ENCODE results near the gene NIT1. TPM values are rescaled to one million over a fixed set of nuclear protein-coding genes. Genes with fewer than 3 reads are reported as not detected.
A peak's percentile ranks its signal among the peaks of the same experiment; 100 is the strongest.

The NIT1 gene
- total and polyA plus RNA-seq, 2 of the 13 experiments (the other 11 are each of a cell fraction or from before 2014, with no cell fraction given) = 22.7 to 31.0 TPM

DNA sequence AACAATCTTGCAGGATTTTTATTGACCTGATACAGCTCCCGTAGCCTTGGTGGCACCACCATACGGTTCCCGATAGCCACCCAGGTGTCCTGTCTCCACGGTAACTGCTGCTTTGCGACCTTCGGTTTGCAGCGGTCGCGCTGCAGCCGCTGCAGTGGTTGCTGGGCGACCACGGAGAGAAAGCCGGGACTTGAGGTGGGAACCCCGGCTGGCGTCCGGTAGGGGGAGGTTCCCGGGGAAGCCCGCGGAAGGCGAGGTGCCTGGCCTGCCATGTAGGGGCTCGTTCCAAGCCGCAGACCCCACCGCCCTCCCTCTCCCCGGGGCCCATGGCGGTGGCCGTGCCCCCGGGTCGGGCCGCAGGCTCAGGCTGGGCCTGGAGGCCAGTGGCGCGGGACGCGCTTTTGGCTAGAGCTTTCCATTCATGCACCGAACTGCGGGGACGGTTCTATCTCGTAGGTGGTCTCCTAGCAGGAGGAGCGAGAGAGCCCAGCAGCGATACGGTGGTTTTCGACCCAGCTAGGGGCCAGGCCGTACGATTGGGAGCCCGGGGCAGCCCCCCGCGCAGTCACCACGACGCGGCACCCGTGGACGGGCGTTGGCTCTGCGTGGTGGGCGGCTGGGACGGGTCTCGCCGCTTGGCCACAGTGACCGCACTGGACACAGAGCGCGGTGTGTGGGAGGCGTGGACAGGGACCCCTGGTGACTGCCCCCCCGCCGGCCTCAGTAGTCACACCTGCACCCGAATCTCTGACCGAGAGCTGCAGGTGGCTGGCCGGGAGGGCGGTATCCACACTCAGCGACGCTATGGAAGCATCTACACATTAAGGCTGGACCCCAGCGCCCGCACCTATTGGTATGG, 19.5 kb upstream of the NIT1 start, which contains the start of gene KLHDC9 (continued):
- TF ChIP-seq, protein P1, sequence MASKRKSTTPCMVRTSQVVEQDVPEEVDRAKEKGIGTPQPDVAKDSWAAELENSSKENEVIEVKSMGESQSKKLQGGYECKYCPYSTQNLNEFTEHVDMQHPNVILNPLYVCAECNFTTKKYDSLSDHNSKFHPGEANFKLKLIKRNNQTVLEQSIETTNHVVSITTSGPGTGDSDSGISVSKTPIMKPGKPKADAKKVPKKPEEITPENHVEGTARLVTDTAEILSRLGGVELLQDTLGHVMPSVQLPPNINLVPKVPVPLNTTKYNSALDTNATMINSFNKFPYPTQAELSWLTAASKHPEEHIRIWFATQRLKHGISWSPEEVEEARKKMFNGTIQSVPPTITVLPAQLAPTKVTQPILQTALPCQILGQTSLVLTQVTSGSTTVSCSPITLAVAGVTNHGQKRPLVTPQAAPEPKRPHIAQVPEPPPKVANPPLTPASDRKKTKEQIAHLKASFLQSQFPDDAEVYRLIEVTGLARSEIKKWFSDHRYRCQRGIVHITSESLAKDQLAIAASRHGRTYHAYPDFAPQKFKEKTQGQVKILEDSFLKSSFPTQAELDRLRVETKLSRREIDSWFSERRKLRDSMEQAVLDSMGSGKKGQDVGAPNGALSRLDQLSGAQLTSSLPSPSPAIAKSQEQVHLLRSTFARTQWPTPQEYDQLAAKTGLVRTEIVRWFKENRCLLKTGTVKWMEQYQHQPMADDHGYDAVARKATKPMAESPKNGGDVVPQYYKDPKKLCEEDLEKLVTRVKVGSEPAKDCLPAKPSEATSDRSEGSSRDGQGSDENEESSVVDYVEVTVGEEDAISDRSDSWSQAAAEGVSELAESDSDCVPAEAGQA (IDR thresholded peaks at IDR 0.05; ENCODE audit: low read depth) = no peak
- TF ChIP-seq, protein P1 (CRISPR knock-in tag; IDR thresholded peaks at IDR 0.05; ENCODE audit: borderline replicate concordance) = no peak
- TF ChIP-seq SRF (IDR thresholded peaks at IDR 0.05; ENCODE audit: low read depth, low read length) = no peak
- peak; percentile 87; the same call in 1 of the 2 replicates for TF ChIP-seq ZNF44 (CRISPR knock-in tag; IDR thresholded peaks at IDR 0.05)
- TF ChIP-seq PHF8 (CRISPR knock-in tag; IDR thresholded peaks at IDR 0.05) = peak; percentile 75
- 0 out of 2 replicates have a peak, but pooled peaks have one; percentile 25 for TF ChIP-seq ZNF33B (CRISPR knock-in tag; IDR thresholded peaks at IDR 0.05)
- peak; percentile 18 for TF ChIP-seq TEAD3 (CRISPR knock-in tag; optimal IDR thresholded peaks at IDR 0.05; ENCODE audit: borderline replicate concordance)
- TF ChIP-seq, protein P2, sequence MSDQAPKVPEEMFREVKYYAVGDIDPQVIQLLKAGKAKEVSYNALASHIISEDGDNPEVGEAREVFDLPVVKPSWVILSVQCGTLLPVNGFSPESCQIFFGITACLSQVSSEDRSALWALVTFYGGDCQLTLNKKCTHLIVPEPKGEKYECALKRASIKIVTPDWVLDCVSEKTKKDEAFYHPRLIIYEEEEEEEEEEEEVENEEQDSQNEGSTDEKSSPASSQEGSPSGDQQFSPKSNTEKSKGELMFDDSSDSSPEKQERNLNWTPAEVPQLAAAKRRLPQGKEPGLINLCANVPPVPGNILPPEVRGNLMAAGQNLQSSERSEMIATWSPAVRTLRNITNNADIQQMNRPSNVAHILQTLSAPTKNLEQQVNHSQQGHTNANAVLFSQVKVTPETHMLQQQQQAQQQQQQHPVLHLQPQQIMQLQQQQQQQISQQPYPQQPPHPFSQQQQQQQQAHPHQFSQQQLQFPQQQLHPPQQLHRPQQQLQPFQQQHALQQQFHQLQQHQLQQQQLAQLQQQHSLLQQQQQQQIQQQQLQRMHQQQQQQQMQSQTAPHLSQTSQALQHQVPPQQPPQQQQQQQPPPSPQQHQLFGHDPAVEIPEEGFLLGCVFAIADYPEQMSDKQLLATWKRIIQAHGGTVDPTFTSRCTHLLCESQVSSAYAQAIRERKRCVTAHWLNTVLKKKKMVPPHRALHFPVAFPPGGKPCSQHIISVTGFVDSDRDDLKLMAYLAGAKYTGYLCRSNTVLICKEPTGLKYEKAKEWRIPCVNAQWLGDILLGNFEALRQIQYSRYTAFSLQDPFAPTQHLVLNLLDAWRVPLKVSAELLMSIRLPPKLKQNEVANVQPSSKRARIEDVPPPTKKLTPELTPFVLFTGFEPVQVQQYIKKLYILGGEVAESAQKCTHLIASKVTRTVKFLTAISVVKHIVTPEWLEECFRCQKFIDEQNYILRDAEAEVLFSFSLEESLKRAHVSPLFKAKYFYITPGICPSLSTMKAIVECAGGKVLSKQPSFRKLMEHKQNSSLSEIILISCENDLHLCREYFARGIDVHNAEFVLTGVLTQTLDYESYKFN (CRISPR knock-in tag; conservative IDR thresholded peaks at IDR 0.05) = 0 out of 2 replicates have a peak, but pooled peaks have one; percentile 6
- peak; percentile 61; the same call in 1 of the 2 replicates for TF ChIP-seq ZNF343 (CRISPR knock-in tag; IDR thresholded peaks at IDR 0.05)
- 0 out of 2 replicates have a peak, but pooled peaks have one; percentile 35 for TF ChIP-seq ZNF543 (CRISPR knock-in tag; IDR thresholded peaks at IDR 0.05)
- TF ChIP-seq, protein P3, sequence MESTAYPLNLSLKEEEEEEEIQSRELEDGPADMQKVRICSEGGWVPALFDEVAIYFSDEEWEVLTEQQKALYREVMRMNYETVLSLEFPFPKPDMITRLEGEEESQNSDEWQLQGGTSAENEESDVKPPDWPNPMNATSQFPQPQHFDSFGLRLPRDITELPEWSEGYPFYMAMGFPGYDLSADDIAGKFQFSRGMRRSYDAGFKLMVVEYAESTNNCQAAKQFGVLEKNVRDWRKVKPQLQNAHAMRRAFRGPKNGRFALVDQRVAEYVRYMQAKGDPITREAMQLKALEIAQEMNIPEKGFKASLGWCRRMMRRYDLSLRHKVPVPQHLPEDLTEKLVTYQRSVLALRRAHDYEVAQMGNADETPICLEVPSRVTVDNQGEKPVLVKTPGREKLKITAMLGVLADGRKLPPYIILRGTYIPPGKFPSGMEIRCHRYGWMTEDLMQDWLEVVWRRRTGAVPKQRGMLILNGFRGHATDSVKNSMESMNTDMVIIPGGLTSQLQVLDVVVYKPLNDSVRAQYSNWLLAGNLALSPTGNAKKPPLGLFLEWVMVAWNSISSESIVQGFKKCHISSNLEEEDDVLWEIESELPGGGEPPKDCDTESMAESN (CRISPR knock-in tag; conservative IDR thresholded peaks at IDR 0.05) = 0 out of 2 replicates have a peak, but pooled peaks have one; percentile 22
- TF ChIP-seq SKI (IDR thresholded peaks at IDR 0.05; ENCODE audit: partially characterized antibody) = no peak
- 0 out of 2 replicates have a peak, but pooled peaks have one; percentile 38 for TF ChIP-seq ZNF160 (CRISPR knock-in tag; IDR thresholded peaks at IDR 0.05)
- 0 out of 2 replicates have a peak, but pooled peaks have one; percentile 7 for TF ChIP-seq ZMYM4 (CRISPR knock-in tag; IDR thresholded peaks at IDR 0.05)
